ENCODE results near the gene RPS6KA2.

The RPS6KA2 gene

DNA sequence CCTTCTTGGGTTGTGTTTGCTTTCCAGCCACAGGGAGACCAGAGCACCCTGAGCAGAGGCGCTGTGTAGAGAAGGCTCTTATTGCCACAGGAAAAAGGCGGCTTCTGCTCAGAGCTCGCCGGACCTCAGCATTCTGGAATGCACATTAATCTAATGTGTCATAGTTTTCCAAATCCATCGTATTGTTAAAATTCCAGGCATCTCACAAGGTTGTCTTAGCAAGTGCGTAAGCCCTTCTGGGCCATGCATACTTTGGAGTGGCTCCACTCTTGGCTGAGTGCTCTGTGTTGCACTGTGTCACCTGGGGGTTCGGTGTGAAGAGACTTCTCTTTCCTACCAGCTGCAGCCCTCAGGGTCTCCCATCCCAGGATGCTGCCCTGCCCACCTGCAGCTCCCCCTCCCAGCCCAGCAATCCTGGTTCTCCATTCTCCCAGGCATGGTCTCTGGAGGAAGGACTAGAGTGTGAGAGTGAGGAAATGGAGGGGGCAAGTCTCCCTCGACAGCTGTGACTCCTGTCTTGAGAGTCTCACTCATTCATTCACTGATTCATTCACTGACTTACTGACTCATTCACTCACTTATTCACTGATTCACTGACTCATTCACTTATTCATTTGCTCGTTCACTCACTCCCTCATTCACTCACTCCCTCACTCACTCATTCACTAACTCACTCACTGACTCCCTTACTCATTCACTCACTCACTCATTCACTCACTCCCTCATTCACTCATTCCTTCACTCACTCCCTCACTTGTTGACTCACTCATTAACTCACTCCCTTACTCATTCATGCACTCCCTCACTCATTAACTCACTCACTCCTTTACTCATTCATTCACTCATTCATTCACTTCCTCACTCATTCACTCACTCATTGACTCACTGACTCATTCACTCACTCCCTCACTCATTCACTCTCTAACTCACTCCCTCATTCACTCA, 160.6 kb downstream of the RPS6KA2 start:
- H3K4me3 Mint-ChIP-seq, result no peak overlapping the region
- no peaks in the 10 kb centered on the region for H3K9me3 Mint-ChIP-seq
- no peaks in the 10 kb centered on the region for H3K36me3 Mint-ChIP-seq (ENCODE audit: low read depth)
- peaks cover 8% of the 10 kb centered on the region for H3K4me1 Mint-ChIP-seq (ENCODE audit: low read depth)
- no peak overlapping the region for H3K27ac Mint-ChIP-seq
- H3K27me3 Mint-ChIP-seq, result no peaks in the 10 kb centered on the region

GRCh38 chr6:166465671-166466087, 161.4 kb downstream of the RPS6KA2 start:
- Mint-ChIP-seq H3K27me3 (no peaks in the 10 kb centered on the region), H3K4me1 (ENCODE audit: low read depth) (peaks cover 8% of the 10 kb centered on the region), H3K4me3 (no peak overlapping the region), H3K36me3 (ENCODE audit: low read depth) (no peaks in the 10 kb centered on the region), H3K9me3 (no peaks in the 10 kb centered on the region), H3K27ac (no peak overlapping the region)

DNA sequence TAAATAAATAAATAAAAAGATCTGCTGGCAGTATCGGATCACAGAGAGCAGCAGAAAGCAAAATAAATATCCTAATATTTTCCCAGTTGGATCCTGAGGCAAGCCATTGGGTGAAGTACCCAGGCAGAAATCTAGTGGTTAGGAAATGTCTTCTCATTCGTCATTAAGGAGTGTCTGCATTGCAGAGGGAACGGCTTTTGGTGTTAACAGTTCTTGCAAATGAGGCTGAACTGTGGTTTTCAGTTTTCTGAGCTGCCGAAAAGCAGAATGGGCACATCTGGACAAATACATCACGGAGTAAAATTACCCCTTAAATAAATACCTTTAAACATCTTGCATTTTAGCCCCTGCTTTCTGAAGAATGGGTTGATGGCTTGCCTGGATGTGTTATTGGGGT, 162.1 kb downstream of the RPS6KA2 start:
- Mint-ChIP-seq H3K9me3 (no peaks in the 10 kb centered on the region), H3K27ac (no peak overlapping the region), H3K27me3 (no peaks in the 10 kb centered on the region), H3K4me3 (no peak overlapping the region), H3K4me1 (ENCODE audit: low read depth) (peaks cover 8% of the 10 kb centered on the region), H3K36me3 (ENCODE audit: low read depth) (no peaks in the 10 kb centered on the region)

GRCh38 chr6:166464068-166465002, 162.7 kb downstream of the RPS6KA2 start:
- no peak overlapping the region for H3K27ac Mint-ChIP-seq
- H3K4me1 Mint-ChIP-seq (ENCODE audit: low read depth), result peaks cover 8% of the 10 kb centered on the region
- no peak overlapping the region for H3K4me3 Mint-ChIP-seq

GRCh38 chr6:166463359-166464067, 163.5 kb downstream of the RPS6KA2 start:
- H3K27ac Mint-ChIP-seq, result no peak overlapping the region
- H3K36me3 Mint-ChIP-seq (ENCODE audit: low read depth), result peaks cover 2% of the 10 kb centered on the region
- no peaks in the 10 kb centered on the region for H3K27me3 Mint-ChIP-seq
- no peaks in the 10 kb centered on the region for H3K9me3 Mint-ChIP-seq
- H3K4me3 Mint-ChIP-seq, result no peak overlapping the region
- peaks cover 8% of the 10 kb centered on the region for H3K4me1 Mint-ChIP-seq (ENCODE audit: low read depth)

More at GRCh38 chr6:166464068-166465002, 162.7 kb downstream of the RPS6KA2 start:
- Mint-ChIP-seq H3K27me3 (no peaks in the 10 kb centered on the region), H3K36me3 (ENCODE audit: low read depth) (no peaks in the 10 kb centered on the region), H3K9me3 (no peaks in the 10 kb centered on the region)

DNA sequence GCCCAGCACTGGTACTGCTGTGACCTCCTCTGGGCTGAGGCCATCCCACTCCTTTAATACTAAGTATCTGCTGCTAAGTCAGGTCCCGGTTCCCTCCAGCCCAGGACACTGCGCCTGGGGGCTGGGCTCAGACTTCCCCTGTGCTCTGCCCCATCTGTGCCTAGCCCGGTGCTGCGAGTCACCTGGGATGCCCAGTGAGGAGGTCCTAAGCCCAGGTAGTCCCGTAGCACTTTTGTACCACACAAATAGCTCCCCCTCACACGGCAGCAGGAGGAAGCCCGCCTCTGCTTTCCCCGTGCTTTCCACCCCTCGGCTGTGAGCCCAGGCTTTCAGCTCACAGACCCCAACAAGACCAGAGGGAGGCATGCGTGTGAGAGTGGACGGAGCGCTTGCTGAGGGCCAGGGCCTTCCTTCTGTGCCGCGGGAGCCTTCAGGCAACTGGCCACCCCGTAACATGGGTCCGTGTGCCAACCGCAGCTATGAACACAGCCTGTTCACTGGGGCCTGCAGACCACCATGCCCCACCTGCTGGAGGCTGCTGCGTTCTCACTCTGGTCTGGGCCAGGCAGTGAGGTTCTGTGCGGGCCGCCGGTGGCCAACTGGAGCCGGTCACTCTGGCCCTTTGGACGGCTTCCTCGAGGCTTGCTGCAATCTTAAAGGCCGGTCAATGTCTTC, 164.5 kb downstream of the RPS6KA2 start:
- H3K36me3 Mint-ChIP-seq (ENCODE audit: low read depth), result peaks cover 7% of the 10 kb centered on the region
- peaks cover 4% of the 10 kb centered on the region for H3K9me3 Mint-ChIP-seq
- H3K27ac Mint-ChIP-seq, result no peak overlapping the region
- peaks cover 8% of the 10 kb centered on the region for H3K4me1 Mint-ChIP-seq (ENCODE audit: low read depth)
- no peak overlapping the region for H3K4me3 Mint-ChIP-seq
- no peaks in the 10 kb centered on the region for H3K27me3 Mint-ChIP-seq

- no peaks in the 10 kb centered on the region for H3K27me3 Mint-ChIP-seq
- H3K4me3 Mint-ChIP-seq, result no peak overlapping the region
- peaks cover 7% of the 10 kb centered on the region for H3K36me3 Mint-ChIP-seq (ENCODE audit: low read depth)
- peaks cover 4% of the 10 kb centered on the region for H3K9me3 Mint-ChIP-seq
- no peak overlapping the region for H3K27ac Mint-ChIP-seq
- H3K4me1 Mint-ChIP-seq (ENCODE audit: low read depth), result peaks cover 8% of the 10 kb centered on the region
Observed at GRCh38 chr6:166461821-166462460, 165.1 kb downstream of the RPS6KA2 start.

GRCh38 chr6:166460473-166461437, 166.3 kb downstream of the RPS6KA2 start:
- H3K36me3 Mint-ChIP-seq (ENCODE audit: low read depth), result peaks cover 7% of the 10 kb centered on the region
- no peaks in the 10 kb centered on the region for H3K27me3 Mint-ChIP-seq
- no peak overlapping the region for H3K27ac Mint-ChIP-seq
- peaks cover 4% of the 10 kb centered on the region for H3K9me3 Mint-ChIP-seq
- no peak overlapping the region for H3K4me3 Mint-ChIP-seq
- peaks cover 8% of the 10 kb centered on the region for H3K4me1 Mint-ChIP-seq (ENCODE audit: low read depth)

DNA sequence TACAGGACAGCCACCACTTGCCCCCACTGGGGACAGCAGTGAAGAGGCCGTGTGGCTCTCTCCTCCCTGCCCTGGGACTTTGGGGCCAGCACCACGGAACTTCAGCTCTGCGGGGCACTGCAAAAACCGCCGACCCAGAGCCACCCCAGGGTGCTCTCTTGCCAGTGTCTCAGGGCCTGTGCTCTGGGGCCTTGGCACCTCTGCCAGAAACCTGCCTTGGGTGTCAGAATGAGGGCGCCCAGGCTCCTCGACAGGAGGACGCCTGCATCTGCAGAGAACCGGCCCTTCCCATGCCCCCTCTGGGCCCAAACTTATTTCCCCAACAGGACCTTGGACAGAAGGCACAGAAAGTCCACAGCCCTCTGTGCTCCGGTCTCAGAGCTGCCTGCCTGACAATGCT, 167.1 kb downstream of the RPS6KA2 start:
- Mint-ChIP-seq H3K27ac (no peak overlapping the region), H3K9me3 (peaks cover 4% of the 10 kb centered on the region), H3K4me1 (ENCODE audit: low read depth) (peaks cover 8% of the 10 kb centered on the region), H3K27me3 (no peaks in the 10 kb centered on the region), H3K4me3 (no peak overlapping the region), H3K36me3 (ENCODE audit: low read depth) (peaks cover 7% of the 10 kb centered on the region)

- Mint-ChIP-seq H3K27ac (no peak overlapping the region), H3K27me3 (no peaks in the 10 kb centered on the region), H3K36me3 (ENCODE audit: low read depth) (peaks cover 7% of the 10 kb centered on the region), H3K4me3 (no peak overlapping the region), H3K9me3 (peaks cover 4% of the 10 kb centered on the region), H3K4me1 (ENCODE audit: low read depth) (peaks cover 8% of the 10 kb centered on the region)
Observed at GRCh38 chr6:166459272-166459671, 167.8 kb downstream of the RPS6KA2 start.

DNA sequence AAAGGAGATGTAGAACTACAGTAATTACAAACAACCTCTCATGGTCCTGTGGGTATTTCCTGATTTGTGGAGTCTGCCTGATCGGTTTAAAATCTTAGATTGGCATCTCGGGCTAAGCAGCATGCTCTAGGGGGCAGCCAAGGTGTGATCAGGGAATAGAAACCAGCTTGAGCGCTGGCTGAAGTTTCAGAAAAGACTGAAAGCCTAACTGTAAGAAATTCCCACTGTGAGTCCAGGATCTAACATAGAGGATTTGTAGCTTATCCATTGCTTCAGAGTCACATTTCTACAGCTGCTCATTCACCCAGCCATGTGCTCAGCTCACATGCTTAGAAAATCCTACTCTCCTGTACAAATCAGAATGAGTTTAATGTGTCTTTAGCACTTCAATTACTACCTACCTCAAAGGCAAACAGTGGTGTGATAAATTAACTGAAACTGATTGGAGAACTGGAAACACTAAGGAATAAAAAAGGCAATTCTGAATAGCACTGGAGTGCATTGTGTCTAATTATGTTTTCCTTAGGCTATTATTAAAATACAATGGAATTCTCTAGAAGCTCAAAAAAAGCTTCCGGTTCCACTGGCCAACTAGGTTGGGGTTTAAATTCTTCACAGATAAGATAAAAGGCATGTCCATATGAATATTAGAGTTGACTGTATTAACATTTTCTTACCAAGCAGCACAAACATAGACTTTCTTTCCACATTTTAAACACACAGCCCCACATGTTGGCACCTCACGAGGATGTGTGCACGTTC, 170.5 kb downstream of the RPS6KA2 start:
- H3K27me3 Mint-ChIP-seq, result no peaks in the 10 kb centered on the region
- no peak overlapping the region for H3K4me3 Mint-ChIP-seq
- H3K27ac Mint-ChIP-seq, result no peak overlapping the region
- H3K36me3 Mint-ChIP-seq (ENCODE audit: low read depth), result peaks cover 7% of the 10 kb centered on the region
- no peaks in the 10 kb centered on the region for H3K4me1 Mint-ChIP-seq (ENCODE audit: low read depth)
- H3K9me3 Mint-ChIP-seq, result peaks cover 4% of the 10 kb centered on the region

- Mint-ChIP-seq H3K27me3 (no peaks in the 10 kb centered on the region), H3K4me3 (no peak overlapping the region), H3K27ac (no peak overlapping the region), H3K36me3 (ENCODE audit: low read depth) (peaks cover 7% of the 10 kb centered on the region), H3K9me3 (peaks cover 4% of the 10 kb centered on the region), H3K4me1 (ENCODE audit: low read depth) (no peaks in the 10 kb centered on the region)
Observed at GRCh38 chr6:166454692-166455515, 172.1 kb downstream of the RPS6KA2 start.
